ENCODE data around the gene SLC41A3.

DNA sequence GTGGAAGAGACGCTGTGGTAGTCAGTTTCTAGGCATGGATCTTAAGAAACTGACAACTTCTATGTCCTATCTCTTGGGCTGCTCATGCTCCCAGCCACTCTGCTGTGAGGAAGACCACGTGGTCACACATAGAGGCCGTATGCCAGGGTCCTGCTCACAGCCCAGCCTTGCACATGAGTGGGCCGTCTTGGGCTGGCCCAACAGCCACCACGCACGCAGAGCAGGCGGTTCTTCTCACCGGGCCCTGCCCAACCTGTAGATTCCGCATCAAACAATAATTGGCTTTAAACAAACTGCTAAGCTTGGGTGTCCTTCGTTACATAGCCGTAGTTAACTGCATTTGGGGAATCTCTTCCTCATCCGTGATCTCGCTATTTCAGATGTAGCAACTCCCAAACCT is 26.0 kb downstream of the SLC41A3 start:
- no peak for TF ChIP-seq POLR2A (IDR thresholded peaks at IDR 0.05)
- TF ChIP-seq, protein P1, sequence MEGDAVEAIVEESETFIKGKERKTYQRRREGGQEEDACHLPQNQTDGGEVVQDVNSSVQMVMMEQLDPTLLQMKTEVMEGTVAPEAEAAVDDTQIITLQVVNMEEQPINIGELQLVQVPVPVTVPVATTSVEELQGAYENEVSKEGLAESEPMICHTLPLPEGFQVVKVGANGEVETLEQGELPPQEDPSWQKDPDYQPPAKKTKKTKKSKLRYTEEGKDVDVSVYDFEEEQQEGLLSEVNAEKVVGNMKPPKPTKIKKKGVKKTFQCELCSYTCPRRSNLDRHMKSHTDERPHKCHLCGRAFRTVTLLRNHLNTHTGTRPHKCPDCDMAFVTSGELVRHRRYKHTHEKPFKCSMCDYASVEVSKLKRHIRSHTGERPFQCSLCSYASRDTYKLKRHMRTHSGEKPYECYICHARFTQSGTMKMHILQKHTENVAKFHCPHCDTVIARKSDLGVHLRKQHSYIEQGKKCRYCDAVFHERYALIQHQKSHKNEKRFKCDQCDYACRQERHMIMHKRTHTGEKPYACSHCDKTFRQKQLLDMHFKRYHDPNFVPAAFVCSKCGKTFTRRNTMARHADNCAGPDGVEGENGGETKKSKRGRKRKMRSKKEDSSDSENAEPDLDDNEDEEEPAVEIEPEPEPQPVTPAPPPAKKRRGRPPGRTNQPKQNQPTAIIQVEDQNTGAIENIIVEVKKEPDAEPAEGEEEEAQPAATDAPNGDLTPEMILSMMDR (IDR thresholded peaks at IDR 0.05), result no peak

All from heart left ventricle (tissue), 13 donors.